ENCODE measurements around the gene KRT15.

Gene KRT15

GRCh38 chr17:41527063-41528023 is 8.7 kb upstream of the KRT15 start:
- DNase-seq (ENCODE audit: low read depth, low spot score), result no peak

DNA sequence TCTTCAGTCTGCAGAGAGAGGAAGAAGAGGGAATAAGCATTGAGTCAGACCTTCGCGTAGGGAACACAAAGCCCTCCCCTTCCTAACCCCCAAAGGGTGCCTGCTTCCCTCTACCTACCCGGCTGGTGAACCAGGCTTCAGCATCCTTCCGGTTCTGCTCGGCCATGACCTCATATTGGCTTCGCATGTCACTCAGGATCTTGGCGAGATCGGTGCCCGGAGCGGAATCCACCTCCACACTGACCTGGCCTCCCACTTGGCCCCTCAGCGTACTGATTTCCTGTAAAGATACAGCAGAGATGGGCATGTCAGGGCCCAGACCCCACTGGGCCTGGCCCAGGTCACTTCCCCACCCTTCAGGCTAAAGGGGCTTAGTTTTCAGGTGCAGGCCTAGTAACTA is 5.6 kb upstream of the KRT15 start:
- no peak for DNase-seq (ENCODE audit: low read depth, low spot score)

GRCh38 chr17:41523787-41524186 is 5.1 kb upstream of the KRT15 start:
- no peak for DNase-seq (ENCODE audit: low read depth, low spot score)

- DNase-seq (ENCODE audit: low read depth, low spot score), result no peak
These were observed 4.5 kb upstream of the KRT15 start for GRCh38 chr17:41523225-41523593.

DNA sequence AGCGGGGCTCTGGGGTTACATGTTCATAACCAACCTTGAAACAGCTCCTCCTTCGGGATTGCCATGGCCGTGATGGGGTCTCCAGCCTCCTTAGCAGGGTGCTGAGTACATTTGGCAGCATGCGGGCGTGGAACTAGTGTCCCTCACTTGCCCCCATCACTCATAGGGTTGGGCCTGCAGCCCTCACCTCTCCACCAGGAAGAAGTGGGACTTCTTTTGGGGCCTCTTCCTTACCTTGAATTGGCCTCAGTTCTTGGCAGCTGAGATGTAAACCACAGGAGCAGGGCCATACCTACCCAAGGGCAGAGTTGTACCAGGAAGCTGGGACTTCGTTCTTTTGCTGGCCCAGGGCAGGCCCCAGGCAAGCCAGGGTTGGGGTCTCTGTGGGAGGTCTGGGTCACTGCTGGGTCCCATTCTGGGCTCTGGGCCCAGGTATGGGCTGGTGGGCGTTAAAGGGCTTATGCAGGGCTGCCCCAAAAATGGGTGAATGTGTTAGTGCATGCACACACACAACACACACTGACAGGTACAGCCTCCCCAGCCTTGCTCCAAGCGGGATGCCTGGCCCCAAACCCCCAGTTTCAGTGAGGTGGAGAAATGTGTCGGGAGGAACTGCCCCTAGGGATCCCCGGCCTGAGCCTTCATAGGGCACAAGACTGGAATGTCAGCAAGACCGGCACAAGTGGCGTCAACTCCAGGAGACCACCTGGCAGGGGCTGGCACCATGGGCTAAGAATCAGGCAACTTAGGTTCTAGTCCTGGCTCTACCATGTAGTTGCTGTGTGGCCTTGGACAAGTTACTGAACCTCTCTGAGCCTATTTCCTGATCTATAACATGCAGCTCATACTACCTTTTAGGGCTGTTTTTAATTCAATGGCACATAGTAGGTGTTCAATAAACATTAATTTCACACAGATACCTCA is 3.9 kb upstream of the KRT15 start:
- no peak for DNase-seq (ENCODE audit: low read depth, low spot score)

- DNase-seq (ENCODE audit: low read depth, low spot score), result no peak
These were observed 3.0 kb upstream of the KRT15 start for GRCh38 chr17:41521574-41522261.

GRCh38 chr17:41520821-41521521 is 2.3 kb upstream of the KRT15 start:
- DNase-seq (ENCODE audit: low read depth, low spot score), result no peak

- DNase-seq (ENCODE audit: low read depth, low spot score), result no peak
These were observed 973 bp upstream of the KRT15 start for GRCh38 chr17:41519501-41520224.

- no peak for DNase-seq (ENCODE audit: low read depth, low spot score)
These were observed 659 bp downstream of the KRT15 start for GRCh38 chr17:41518031-41518430.

- no peak for DNase-seq (ENCODE audit: low read depth, low spot score)
These were observed 1.8 kb downstream of the KRT15 start for GRCh38 chr17:41516830-41517283.

DNA sequence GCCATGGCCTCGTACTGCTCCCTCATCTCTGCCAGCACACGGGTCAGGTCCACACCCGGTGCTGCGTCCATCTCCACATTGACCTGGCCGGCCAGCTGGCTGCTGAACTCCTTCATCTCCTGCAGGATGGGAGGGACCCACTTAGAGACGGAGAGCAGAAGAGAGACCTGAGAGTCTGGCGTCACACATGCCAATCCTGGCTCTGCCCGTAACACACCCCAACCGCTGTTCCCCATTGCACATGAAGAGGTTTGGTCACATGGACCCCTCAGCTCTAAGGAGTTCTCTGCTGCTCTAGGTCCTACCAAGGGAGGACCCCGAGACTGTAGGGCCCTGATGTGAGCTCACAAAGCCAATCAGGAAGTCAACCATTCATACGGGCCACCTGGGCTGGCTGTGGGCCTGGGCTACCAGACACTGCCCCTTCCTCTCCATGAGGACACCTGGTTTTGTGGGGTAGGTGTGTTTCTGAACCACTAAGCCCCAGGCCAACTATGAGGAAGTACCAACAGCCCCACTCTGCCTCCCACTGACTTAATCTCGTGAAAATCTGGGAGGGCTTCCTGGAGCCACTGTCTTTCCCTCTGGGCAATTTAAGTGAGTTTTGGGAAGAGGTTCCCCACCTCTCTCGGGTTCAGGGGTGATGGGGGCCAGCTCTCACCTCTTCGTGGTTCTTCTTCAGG is 2.4 kb downstream of the KRT15 start:
- DNase-seq (ENCODE audit: low read depth, low spot score), result no peak

GRCh38 chr17:41513168-41513547 is 5.5 kb downstream of the KRT15 start:
- no peak for DNase-seq (ENCODE audit: low read depth, low spot score)

DNA sequence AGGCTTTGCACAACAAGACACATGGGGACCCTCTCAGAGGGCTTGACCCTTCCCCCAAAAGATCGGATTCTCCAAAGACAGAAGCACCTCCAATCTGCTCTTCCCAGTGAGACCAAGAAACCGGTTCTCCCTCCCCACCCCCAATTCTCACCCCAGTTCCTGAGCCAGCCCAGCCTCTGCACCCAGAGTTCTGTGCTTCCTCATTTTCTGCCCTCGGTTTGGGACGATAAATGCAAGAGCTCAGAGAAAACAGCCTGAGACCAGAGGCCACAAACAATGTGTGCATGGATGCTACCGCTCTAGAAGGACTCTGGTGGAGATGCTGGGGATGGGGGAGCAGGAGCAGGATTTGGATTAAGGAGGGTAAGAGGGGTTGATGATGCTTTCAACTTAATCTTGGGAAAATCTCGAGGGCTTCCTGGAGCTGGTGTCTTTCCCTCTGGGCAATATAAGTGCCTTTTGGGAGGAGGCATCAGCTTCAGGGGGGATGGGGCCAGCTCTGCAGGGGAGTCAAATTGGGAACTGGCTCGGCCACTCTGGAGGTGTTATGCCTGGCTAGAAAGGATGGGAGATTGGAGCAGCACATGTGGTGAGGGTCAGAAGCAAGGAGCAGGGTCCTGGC is 6.0 kb downstream of the KRT15 start:
- DNase-seq (ENCODE audit: low read depth, low spot score), result no peak

DNA sequence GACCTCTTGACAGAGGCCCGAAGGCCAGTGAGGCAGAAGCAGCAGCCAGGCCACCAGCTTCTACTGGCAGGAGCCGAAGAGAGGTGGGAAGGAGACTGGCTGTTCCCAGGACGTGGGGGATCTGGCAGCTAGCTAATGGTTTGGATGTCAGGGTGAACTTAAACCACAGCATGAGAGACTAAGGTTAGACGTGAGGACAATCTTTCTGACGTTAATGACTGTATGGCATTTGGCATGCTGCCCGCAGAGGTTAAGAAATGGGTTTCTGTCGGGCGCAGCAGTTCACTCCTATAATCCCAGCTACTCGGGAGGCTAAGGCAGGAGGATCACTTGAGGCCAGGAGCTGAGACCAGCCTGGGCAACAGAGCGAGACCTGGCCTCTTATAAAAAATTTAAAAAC is 7.0 kb downstream of the KRT15 start:
- DNase-seq (ENCODE audit: low read depth, low spot score), result no peak

- DNase-seq (ENCODE audit: low read depth, low spot score), result no peak
These were observed 7.6 kb downstream of the KRT15 start for GRCh38 chr17:41511116-41511515.

GRCh38 chr17:41510251-41511065 is 8.2 kb downstream of the KRT15 start:
- DNase-seq (ENCODE audit: low read depth, low spot score), result no peak

- DNase-seq (ENCODE audit: low read depth, low spot score), result no peak
These were observed 11.3 kb downstream of the KRT15 start for GRCh38 chr17:41507315-41507880.

Measured in brain pericyte (primary cell).